PC-3 (cell line): ENCODE measurements around the gene ZNF557.

Experiments used
- CTCF ChIP-seq: fragments of 300-600 bp; sonication (generic); conservative IDR thresholded peaks from 2 replicates; pipeline ENCODE4 v1.5.1; 2017; ENCODE audit warnings: antibody characterized with exemption, low read depth, mild to moderate bottlenecking, low read length
- EZH2 ChIP-seq: fragments of 300-600 bp; sonication (generic); IDR thresholded peaks from one replicate; pipeline ENCODE4 v1.6.1; 2017; ENCODE audit warnings: antibody characterized with exemption, mild to moderate bottlenecking, low read length; ENCODE audit not compliant: unreplicated experiment

- no peak for TF ChIP-seq EZH2
- TF ChIP-seq CTCF = no peak
These were observed 6.2 kb upstream of the ZNF557 start for GRCh38 chr19:7063339-7063738.
